Measurements from ENCODE around the gene TADA3.

TADA3 gene

GRCh38 chr3:9757427-9757826 lies 34.8 kb downstream of the TADA3 start:
- no peak for DNase-seq

GRCh38 chr3:9754678-9755077 lies 37.6 kb downstream of the TADA3 start:
- no peak for DNase-seq

- DNase-seq: no peak
These were observed 41.5 kb downstream of the TADA3 start for GRCh38 chr3:9750556-9751411.

GRCh38 chr3:9749645-9750555 lies 42.4 kb downstream of the TADA3 start, which contains the start of gene OGG1:
Gene OGG1, plus strand, starts transcription at chr3:9749952. Its CDS starts 335 bp downstream, at chr3:9750287.
- peak; percentile 98 for DNase-seq

- DNase-seq: no peak
These were observed 43.0 kb downstream of the TADA3 start for GRCh38 chr3:9749296-9749644.

GRCh38 chr3:9748031-9748430 lies 44.2 kb downstream of the TADA3 start:
- no peak for DNase-seq

- DNase-seq: no peak
These were observed 45.0 kb downstream of the TADA3 start for GRCh38 chr3:9747267-9747666.

- DNase-seq: peak; percentile 75
These were observed 45.9 kb downstream of the TADA3 start for GRCh38 chr3:9746330-9746729.

- no peak for DNase-seq
These were observed 46.8 kb downstream of the TADA3 start for GRCh38 chr3:9745521-9745920.

GRCh38 chr3:9744162-9744561 lies 48.1 kb downstream of the TADA3 start:
- no peak for DNase-seq

GRCh38 chr3:9743548-9743947 lies 48.7 kb downstream of the TADA3 start:
- no peak for DNase-seq

- DNase-seq: no peak
These were observed 49.7 kb downstream of the TADA3 start for GRCh38 chr3:9742560-9742959.

GRCh38 chr3:9739181-9739580 lies 53.1 kb downstream of the TADA3 start:
- no peak for DNase-seq

GRCh38 chr3:9736831-9737230 lies 55.4 kb downstream of the TADA3 start:
- peak; percentile 22 for DNase-seq

GRCh38 chr3:9732740-9733115 lies 59.5 kb downstream of the TADA3 start:
- no peak for DNase-seq

GRCh38 chr3:9732080-9732739 lies 60.1 kb downstream of the TADA3 start:
- no peak for DNase-seq

- DNase-seq: peak; percentile 97
These were observed 60.8 kb downstream of the TADA3 start, which contains the start of gene BRPF1 for GRCh38 chr3:9731206-9732079. Gene BRPF1, plus strand, starts transcription at chr3:9731735. Its CDS starts 2,406 bp downstream, at chr3:9734141.

GRCh38 chr3:9730657-9731205 lies 61.5 kb downstream of the TADA3 start:
- no peak for DNase-seq

All from NCI-H226 (cell line).